GM12874 (cell line): Measurements from ENCODE around the gene ZNF597.

Experiments used
- TF ChIP-seq, protein P1 (sequence below): IDR thresholded peaks from 2 replicates; pipeline ENCODE4 v1.5.1; 2011; ENCODE audit warnings: low read depth, mild to moderate bottlenecking, control low read depth, low read length, moderate library complexity; ENCODE audit not compliant: insufficient read depth

Gene ZNF597

GRCh38 chr16:3457434-3458252 is 14.3 kb upstream of the ZNF597 start:
- TF ChIP-seq, protein P1, sequence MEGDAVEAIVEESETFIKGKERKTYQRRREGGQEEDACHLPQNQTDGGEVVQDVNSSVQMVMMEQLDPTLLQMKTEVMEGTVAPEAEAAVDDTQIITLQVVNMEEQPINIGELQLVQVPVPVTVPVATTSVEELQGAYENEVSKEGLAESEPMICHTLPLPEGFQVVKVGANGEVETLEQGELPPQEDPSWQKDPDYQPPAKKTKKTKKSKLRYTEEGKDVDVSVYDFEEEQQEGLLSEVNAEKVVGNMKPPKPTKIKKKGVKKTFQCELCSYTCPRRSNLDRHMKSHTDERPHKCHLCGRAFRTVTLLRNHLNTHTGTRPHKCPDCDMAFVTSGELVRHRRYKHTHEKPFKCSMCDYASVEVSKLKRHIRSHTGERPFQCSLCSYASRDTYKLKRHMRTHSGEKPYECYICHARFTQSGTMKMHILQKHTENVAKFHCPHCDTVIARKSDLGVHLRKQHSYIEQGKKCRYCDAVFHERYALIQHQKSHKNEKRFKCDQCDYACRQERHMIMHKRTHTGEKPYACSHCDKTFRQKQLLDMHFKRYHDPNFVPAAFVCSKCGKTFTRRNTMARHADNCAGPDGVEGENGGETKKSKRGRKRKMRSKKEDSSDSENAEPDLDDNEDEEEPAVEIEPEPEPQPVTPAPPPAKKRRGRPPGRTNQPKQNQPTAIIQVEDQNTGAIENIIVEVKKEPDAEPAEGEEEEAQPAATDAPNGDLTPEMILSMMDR = peak; percentile 70

- TF ChIP-seq, protein P1 = no peak
Observed at GRCh38 chr16:3454631-3455147, 11.4 kb upstream of the ZNF597 start.

GRCh38 chr16:3454093-3454492 is 10.8 kb upstream of the ZNF597 start:
- TF ChIP-seq, protein P1 = no peak

DNA sequence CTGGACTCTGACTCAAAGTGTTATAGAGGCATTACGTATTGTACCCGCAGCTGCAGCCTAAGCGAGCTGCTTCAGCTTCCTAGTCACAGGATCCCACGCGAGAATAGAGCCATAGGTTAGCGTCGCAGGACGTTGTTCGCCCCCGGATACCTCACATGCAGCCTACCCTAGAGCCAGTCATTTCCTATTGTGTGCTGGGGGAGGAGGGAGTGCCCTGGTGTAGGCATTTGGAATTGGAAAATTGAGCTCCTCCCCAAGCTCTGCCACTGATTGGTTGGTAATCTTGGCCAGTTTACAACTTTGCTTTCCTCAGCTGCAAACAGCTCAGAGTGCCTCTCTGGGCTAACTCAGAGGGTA is 706 bp upstream of the ZNF597 start:
- TF ChIP-seq, protein P1 = no peak

DNA sequence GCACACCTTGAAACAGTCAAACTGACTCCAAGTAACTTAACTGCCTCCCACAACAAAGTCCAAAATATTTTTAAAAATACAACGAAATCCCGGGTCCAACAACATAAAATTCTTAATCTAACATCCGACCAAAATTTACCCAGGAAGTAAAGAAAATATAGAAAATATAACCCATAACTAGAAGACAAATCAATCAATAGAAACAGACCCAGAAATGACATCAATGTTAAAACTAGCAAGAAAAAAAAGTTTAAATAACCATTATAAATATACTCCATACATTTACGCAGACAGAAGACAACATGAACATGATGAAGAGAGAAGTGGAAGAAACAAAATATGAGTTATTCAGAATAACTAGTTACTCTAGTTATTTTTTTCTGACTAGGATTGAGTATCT is 3.7 kb downstream of the ZNF597 start:
- TF ChIP-seq, protein P1 = no peak

- TF ChIP-seq, protein P1 = no peak
Observed at GRCh38 chr16:3434373-3434772, 8.9 kb downstream of the ZNF597 start.

- TF ChIP-seq, protein P1 = no peak
Observed at GRCh38 chr16:3431779-3432219, 11.5 kb downstream of the ZNF597 start.
